GM19468 (cell line): ENCODE data around the gene LONP2.
"Not testable (repeated sequence)": the region's sequence is repeated elsewhere in the genome, so short reads cannot be mapped to it uniquely, and the experiment has no call there.

Experiments used
- ATAC-seq: cut with Tn5 transposase; IDR thresholded peaks from one replicate; pipeline ENCODE4 v1.9.1; 2021; ENCODE audit warnings: mild to moderate bottlenecking, moderate library complexity, moderate number of reproducible peaks; ENCODE audit not compliant: unreplicated experiment; ENCODE audit errors: extremely low read depth

Gene LONP2

DNA sequence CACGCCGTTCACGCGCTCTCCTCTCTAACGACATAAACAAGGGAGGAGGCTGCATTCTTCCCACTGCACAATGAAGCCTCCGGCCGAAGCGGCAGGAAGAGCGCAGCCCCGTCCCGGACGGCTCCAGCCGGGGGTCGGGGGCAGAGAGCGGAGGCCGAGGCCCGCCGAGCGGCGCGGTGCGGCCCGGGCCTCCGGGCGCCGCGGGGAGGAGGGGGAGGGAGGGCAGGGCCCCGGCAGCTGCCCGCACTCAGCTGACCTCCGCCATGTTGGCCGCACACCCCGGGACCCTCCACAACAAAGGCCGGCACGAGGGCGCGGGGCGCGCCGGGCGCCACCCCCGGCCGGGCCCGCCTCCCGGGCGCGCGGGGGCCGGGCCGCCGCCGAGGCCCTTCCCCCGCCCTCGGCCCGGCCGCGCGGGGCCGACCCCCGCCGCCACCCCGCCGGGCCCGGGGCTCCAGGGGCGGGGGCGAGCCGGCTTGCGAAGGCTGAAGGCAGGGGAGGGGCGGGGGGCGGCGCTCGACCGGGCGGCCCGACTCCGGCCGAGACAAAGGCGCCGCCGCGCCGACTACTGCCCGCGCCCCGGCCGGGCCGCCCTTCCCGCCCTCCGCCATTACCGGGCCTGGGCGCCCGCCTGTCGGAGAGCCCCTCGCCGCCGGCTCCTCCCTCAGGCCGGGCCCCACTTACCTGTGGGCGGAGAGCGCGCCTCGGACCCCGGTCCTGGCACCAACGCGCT lies 140.6 kb downstream of the LONP2 start:
- ATAC-seq: peak; percentile 35

DNA sequence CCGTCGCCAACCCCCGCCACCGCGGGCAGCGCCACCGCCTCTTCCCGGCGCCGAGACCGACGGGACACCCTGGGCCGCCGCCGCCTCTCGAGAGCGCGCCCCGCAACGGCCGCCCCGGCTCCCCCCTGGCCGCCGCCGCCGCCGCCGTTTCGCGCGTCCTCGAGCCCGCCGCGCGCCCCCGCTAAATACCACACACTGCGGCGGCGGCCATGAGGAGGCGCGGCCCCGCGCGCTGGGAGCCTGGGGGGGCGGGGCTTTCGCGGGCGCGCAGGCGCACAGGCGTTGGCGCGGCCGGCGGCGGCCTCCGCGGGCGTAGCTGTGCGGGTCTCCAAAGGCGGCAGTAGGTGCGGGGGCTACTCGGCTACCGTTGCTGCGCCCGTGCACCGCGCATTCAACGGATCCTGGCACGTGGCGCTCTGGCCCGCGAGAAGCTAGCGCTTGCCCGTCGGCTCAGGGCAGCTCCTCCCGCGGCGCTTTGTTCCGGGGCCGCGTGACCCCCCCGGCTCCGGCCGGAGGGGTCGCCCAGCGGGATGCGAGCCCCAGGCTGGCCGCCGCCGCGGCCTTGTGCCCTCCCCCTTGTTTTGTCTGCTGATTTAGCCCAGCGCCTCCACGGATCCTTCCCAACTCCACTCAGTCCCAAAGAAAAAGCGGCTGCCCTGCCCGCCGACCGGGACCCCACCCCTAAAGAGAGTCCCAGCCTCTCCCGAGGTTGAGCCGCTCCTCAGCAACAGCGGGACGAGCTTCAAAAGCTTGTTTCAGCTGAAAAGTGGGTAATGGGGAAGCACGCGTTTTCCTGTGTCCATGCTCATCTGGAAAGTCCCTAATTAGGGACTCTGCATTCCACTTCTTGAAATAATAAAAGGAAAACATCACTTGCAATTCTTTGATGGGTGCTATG lies 141.4 kb downstream of the LONP2 start, which contains the start of gene SIAH1:
SIAH1 (minus strand) TSS at position 161 of the 898 bp plus-strand sequence. CDS start 22,985 bp downstream, outside the sequence.
- peak; percentile 51 for ATAC-seq

DNA sequence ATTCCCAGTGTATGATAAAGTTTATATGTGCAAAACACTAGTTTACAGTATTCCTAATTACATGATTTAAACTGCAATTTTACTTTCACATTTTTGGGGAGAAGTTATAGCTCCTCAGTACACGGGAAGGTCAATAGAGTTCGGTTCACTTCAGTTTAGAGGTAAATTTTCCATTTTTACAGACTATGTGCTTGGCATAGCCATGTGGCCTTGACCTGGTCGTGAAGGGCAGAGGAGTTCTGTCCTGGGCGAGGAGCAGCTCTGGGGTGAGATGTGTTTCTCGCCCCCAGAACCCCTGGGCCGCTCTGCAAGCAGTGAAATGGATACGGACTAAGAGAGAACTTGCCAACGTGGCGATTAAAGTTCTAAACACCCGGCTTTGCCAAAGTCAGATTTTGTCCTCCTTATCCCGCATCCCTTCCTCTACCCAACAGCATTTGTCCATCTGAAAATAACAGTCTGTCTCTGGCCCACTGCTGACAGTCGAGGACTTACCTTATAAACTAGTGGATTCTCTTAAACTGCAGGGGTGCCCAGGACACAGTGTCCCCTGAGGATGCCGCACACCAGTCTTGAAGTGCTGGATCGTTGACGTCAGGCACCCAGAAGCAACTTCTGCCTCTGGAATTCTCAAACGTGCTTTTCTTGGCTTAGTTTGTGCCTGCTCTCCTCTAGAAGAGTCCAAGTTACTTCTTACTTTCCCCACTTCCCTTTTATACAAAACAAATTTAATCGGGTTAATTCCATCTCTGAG lies 142.6 kb downstream of the LONP2 start:
- ATAC-seq: no peak

DNA sequence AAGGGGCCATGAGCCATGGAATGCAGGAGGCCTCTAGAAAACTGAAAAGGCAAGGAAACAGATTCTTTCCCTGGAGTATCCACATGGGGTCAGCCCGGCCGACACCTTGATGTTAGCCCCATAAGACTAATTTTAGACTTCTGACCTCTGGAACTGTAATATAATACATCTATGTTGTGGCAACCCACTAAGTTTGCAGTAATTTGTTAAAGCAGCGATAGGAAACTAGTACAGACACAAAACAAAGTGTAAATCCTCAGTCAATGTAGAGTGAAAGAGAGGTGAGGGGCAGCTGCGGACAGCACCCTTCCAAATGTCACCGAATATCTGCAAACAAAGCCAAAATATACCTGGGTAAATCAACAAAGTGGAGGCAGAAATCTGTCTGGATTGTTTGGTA lies 148.3 kb downstream of the LONP2 start:
- ATAC-seq: no peak

DNA sequence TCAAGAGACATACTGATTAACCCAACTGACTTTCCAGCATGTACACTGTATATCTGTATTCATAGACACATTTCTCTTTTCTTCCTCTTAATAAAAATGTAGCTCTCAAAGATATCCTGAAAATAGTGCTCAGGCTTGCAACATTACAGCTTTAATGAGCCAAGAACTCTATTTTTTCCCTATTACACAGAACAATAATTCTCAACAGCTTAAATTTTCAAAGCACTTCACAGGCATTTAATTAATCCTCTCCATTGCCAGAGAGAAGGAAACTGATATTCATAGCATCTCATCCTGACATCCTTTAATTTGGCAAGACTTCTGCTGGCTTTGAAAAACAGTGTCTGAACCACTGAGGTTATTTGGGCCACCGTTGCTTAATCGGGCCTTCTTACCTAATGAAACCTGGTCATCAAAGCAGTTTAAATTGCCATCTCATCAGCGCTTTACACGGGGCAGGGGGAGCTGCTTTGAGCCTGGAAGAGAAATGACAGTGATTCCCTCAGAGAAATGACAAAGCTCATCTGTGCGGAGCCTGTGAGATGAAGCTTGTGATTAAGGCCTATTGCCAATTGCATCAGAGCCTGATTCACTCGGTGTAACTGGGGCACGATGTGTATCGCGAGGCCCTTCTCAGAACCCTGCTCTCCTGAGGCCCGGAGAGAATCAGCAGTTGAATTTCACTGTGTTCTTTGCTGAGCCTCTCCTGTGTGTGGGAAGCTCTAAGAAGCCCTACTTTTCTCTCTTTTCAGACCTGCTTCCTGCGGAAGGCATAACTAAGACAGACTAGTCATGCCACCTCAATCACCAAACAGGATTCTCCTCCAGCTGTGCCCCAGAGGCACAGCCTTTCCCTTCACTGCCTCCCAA lies 149.6 kb downstream of the LONP2 start:
- no peak for ATAC-seq

DNA sequence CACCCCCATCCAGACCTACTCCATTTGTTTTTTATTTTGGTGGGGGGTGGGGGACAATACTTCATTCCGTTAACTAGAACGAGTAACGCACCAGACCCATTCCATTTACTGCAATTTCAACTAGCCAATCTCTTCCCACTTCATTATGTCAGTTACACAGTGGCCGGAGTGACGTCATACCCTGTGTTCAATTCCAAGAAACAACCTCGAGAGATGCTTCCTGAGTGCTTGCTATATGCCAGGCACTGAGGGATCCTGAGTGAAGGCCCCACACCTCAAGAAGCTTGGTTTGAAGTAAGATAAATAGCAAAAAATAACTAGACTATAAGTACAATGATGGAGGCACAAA lies 150.2 kb downstream of the LONP2 start:
- no peak for ATAC-seq

DNA sequence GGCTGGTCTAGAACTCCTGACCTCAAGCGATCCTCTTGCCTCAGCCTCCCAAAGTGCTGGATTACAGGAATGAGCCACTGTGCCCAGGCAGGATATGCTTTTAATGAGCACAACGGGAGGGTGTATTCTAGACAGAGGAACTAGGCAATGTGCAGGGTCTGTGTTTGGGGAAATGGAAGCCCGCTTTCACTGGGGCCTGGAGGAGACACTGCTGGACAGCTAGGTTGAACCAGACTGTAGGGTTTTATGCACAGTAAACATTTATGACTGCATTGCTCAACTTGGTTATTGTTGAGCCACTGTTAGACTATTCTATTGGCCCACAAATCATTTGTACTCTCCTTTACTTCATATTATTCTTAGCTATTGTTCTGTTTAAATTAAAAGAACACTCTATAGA lies 151.3 kb downstream of the LONP2 start:
- ATAC-seq: no peak

DNA sequence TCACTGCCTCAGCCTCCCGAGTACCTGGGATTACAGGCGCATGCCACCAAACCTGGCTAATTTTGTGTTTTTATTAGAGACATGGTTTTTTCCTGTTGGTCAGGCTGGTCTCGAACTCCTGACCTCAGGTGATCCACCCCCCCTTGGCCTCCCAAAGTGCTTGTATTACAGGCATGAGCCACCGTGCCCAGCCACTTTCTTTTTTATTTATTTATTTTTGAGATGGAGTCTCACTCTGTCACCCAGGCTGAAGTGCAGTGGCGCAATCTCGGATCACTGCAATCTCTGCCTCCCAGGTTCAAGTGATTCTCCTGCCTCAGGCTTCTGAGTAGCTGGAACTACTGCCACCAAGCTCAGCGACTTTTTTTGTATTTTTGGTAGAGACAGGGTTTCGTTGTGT lies 158.4 kb downstream of the LONP2 start:
- not testable (repeated sequence) for ATAC-seq

DNA sequence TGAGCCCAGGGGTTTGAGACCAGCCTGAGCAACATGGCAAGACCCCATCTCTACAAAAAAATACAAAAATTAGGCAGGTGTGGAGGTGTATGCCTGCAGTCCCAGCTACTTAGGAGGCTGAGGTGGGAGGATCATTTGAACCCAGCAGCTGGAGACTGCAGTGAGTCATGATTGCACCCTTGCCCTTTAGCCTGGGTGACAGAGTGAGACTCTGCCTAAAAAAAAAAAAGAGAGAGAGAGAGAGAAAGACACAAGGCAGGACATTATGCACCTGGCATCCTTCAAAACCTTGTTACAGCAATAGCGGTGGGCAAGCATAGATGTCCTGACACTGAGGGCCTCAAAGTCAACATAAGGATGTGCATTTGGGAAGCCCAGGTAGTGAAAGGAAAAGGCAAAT lies 161.1 kb downstream of the LONP2 start:
- ATAC-seq: no peak

DNA sequence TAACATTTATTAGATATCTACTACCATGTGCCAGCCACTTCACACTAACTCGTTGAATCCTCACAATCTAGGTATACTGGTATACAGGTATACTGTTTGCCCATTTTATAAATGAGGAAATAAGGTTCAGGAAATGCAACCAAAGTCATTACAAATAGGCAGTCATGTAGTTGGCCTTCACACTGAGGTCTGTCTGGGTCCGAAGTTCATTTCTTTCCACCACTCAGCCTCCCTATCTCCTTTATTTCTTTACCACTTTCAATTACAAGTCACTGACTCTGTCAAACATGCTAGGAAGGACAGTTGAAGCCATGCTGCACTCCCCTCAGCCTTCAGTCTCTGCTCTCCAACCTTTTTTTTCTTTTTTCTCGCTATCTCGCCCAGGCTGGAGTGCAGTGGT lies 161.8 kb downstream of the LONP2 start:
- ATAC-seq: no peak
